ENCODE results near the gene AIRE.
A peak's percentile ranks its signal among the peaks of the same experiment; 100 is the strongest.
"Not testable (repeated sequence)": the region's sequence is repeated elsewhere in the genome, so short reads cannot be mapped to it uniquely, and the experiment has no call there.

The AIRE gene

DNA sequence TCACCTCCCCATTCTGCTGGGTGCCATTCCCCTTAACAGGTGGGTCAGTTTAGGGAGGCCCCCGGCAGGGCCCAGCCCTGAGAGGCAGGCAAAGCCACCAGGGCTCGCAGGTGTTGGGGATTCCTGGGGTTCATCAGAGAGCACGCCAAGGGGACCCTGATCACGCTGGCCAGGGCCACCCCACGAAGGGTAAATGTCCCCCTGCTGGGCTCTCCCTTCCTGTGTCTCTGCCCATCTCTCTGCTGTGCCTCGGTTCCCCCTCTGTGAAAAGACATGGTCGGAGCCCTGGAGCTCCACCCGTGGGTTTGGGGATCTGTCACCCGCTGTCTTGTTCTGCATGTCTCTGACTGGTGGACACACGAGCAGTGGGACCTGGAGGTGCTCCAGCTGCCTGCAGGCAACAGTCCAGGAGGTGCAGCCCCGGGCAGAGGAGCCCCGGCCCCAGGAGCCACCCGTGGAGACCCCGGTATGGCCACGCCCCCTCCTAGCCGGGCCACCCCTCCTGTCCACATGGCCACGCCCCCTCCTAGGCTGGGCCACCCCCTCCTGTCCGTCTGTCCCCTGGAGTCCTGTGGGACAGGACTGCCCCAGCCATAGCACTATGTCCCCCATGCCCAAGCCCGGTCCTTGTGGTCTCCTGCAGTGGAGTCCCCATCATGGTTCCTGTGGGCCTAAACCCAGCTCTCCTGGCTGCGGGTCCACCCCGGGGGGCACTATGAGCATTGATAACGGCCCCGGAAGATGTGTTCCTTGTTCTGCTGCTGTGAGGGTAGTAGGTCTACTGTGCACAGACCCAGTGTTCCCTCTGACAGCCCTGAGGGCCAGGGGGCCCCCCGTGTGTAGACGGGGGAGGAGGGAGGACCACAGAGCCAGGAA is 6.5 kb downstream of the AIRE start:
- no peak for DNase-seq

- DNase-seq, result no peak
Measured at GRCh38 chr21:44292812-44293195, 7.1 kb downstream of the AIRE start.

DNA sequence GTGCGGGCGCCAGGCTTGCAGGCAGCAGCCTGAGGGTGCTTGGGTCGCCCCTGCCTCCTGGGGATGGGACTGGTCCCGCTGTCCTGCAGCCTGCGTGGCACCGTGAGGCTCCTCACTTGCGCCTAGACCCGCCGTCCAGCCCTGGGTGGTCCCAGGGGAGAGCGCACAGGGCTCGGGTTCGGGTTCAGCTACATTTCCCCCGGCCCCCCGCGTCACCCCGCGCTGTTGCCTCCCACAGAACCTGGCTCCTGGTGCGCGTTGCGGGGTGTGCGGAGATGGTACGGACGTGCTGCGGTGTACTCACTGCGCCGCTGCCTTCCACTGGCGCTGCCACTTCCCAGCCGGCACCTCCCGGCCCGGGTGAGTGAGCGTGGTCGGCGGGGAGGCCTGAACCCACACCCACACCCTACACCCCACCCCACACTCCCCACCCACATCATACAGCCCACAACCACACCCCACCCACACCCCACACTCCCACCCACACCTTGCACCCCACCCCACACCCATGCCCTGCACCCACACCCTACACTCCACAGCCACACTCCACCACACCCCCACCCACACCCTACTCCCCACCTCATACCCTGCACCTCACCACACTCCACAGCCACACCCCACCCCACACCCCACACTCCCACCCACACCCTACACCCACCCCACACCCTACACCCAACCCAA is 8.0 kb downstream of the AIRE start:
- no peak for DNase-seq

GRCh38 chr21:44294391-44295162 is 8.9 kb downstream of the AIRE start:
- DNase-seq, result no peak

DNA sequence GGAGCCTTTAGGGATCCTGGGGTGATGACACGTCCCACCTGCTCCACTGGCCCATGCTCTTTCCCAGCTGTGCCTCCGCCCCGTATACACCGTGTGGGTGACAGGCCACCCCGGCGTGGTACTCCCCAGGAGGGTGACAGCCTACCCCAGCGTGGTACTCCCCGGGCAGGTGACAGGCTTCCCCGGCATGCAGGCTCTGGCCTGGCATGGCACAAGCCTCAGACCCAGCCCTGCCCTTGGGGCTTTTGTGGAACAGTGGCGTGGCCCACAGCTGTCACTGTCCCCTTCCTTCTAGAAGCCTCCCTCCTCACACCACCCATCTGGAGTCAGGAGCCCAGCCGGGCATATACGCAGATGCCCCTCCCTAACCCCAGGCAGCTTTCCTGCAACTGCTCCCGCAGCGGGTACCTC is 9.5 kb downstream of the AIRE start:
- DNase-seq, result no peak

GRCh38 chr21:44295646-44296045 is 10.0 kb downstream of the AIRE start:
- DNase-seq, result no peak

DNA sequence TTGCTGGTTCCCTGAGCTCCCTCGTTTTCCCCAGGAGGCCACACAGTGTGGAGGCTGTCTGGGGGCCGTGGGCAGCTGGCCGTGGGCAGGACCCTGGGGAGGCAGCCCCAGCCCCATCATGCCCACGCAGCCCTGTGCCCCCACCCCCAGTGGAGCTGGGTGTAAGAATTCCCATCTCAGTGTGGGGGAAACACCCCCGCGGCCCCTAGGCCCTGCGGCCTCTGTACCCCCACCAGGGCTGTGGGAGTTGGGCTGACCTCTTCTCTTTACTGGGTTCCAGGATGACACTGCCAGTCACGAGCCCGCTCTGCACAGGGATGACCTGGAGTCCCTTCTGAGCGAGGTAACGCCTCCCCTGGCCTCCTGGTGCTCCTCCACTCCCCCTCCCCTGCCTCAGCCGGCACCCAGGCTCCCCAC is 10.4 kb downstream of the AIRE start:
- DNase-seq, result no peak

DNA sequence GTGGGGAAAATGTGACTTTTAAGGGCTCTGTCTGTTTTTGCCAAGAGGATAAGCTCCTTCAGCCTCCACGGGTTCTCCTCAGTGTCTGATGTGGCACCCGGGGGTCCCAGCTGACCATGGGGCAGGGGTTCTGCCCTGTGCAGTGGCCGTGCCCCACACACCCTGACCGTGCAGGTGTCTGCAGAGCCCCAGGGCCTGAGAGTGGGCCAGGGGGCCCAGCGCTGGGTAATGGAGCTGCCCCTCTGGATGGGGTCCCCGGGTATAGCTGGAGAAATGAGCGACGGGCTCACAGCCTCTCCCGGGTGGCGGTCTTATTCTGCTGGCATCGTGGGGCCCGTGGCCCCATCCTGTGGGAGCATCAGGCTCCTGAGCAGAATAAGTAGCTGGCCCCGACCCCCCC is 11.2 kb downstream of the AIRE start:
- no peak for DNase-seq

GRCh38 chr21:44297525-44298290 is 12.0 kb downstream of the AIRE start:
- peak; percentile 82 for DNase-seq

- no peak for DNase-seq
Measured at GRCh38 chr21:44298301-44298700, 12.6 kb downstream of the AIRE start.

DNA sequence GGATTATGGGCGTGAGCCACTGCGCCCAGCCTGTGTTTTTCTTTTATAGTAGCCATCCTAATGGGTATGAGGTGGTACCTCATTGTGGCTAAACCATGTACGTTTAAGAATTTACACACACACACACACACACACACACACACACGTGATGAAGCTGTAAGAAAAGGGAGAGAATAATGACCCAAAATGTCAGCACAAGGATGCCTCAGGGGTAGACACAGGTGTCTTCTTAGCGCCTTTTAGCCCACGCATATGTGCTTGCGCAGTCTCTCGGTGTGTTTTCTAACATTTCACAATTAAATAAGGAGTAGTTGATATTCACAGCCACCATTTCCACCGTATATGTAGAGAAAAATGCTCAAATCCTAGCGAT is 13.4 kb downstream of the AIRE start:
- no peak for DNase-seq

DNA sequence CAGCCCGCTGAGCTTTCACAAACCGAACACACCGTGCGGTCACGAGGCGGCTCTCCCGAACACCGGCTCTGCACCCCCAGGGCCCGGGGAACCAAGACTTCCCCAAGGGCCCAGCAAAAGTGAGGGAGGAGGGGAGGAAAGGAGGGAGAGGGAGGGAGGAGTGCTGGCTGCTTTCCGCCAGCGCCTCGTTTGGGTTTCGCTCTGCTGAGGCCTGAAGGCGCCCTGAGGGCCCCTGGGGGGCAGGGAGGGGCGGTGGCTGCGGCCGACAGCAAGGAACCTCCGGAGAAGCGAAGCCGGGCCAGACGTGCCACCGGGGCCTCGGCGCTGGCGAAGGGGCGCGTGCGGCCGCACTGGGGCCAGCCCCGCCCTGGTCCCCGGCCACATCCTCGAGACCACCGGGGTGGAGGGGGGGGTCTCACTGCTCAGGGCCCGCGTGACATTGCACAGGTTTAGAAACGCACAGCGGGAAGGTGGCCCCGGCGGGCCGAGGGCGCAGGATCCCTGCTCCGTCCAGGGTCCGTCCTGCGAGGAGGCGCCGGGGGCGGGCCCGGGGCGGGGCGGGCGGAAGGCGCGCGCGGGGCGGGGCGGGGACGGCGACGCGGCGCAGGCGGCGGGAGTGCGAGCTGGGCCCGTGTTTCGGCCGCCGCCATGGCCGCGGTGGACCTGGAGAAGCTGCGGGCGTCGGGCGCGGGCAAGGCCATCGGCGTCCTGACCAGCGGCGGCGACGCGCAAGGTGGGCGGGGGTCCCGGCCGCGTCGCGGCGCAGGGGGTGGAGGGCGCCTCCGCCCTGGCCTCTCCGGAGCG is 14.0 kb downstream of the AIRE start, which contains the start of gene PFKL:
Gene PFKL, plus strand, starts transcription at position 596 of the 804 bp plus-strand sequence. Its CDS starts 53 bp downstream, at position 649.
- no peak for DNase-seq

DNA sequence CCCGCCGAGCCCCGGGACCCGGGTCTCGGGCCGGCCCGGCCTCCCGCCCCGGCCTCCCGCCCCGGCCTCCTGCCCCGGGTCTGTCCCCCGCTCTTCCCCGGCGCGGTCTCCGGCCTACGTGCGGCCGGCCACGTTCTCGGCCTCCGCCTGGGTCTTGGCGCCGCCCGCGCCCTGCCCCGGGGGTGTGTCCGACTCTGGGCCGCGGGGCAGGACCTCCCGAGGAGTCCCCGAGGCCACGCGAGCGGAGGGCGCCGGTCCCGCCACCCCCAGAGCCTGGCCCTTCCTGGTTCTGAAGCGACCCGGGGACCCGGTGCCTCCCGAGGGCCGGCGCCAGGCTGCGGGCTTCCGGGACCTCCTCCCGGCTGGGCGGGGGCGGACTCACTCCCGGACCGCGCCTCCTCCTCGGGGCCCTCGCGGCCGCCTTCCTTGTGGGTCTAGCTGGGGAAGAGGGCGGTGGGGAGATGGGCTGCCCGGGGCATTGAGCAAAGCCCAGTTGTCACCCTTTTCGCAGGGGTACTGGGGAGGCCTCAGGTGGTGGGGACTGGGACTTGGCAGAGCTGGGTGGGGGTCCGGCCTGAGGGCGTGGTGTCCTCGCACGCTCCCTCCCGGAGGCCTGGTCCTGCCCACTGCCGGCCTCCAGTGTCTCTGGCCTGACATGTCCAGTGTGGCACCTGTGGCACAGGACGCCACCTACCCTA is 14.7 kb downstream of the AIRE start:
- DNase-seq, result no peak

DNA sequence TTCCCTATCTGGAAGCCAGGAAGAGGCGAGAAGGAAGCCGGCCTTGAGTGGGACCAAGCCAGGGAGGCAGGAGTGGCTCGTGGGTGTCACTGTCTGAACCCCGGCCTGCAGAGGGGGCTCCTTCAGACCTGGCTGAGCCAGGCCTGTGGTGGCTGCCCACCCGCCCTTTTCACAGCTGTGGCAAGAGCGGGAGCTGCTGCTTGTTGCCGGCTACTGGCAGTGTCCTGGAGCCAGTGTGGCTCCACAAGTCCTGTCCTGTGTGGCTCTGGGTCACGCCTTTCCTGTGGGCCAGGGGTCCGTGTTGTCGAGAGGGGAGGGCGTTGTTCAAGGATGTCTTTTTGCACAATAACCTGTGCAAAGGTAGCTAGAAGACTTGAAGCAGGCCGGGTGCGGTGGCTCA is 15.5 kb downstream of the AIRE start:
- no peak for DNase-seq

DNA sequence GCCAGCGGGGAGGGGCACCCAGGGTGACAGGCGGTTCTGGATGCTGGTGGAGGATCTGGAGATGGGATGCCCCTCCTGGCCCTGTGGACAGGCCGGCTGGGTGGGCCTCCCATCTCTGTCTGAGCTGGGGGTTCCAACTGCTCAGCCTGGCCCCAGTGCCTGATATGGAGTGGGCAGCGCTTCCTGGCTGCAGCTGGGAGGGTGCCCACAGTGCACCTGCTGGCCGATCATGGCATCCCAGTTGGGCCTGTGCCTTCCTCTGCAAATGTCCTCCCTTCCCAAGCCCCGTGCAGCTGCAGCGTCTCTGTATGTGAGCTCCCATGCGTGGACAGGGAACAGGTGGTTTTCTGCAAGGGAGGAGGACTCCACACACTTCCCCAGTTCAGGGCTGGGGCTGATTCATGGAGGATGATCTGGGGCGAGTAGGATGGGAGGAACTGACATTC is 16.3 kb downstream of the AIRE start:
- no peak for DNase-seq

GRCh38 chr21:44302573-44303401 is 17.1 kb downstream of the AIRE start:
- DNase-seq, result not testable (repeated sequence)

GRCh38 chr21:44303490-44303981 is 17.9 kb downstream of the AIRE start:
- no peak for DNase-seq

DNA sequence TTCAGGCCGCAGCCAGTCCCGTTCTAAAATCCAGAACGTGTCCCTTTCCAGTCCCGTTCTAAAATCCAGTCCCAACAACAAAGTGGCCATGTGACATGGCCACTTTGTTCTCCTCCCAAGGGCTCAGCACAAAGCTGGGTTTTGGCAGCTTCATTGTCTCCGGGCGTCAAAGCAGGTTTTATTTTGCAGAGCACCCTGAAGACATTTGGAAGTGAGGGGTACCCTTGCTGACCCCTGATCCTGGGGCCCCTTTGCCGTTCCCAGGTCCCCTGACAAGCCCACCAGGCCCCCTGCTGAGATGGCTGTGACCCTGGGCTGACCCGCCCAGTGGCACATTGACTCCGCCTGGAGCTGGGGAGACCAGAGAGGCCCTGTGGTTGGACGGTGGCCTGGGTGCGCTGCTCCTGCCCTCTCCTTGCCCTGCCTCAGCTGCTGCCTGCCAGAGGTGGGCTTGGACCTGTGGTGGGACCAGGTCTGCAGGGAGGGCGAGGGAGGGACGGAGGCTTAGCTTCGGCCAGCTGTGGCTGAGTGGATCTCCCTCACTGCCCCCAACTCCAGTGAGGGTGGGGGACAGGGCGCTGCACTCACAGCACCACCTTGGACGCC is 18.4 kb downstream of the AIRE start:
- DNase-seq, result no peak

DNA sequence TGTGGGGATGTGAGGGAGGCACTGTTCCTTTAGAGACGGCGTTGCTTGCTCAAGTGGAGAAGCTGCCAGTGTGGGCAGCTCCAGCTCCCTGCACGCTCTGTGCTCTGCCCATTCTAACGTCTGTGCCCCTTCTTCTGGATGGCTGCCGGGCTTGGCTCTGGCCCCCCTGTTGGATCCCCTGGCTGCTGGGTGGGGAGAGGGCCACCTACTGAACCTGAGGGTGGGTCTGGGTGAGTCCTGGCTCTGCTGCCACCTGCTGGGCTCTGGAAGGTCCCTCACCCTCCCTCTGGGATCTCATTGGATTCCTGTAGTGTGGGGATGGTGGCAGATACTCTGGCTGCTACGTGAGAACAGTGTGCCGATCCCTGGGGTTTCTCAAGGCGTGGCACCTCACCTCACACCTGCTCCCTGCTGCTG is 19.2 kb downstream of the AIRE start:
- DNase-seq, result peak; percentile 69

DNA sequence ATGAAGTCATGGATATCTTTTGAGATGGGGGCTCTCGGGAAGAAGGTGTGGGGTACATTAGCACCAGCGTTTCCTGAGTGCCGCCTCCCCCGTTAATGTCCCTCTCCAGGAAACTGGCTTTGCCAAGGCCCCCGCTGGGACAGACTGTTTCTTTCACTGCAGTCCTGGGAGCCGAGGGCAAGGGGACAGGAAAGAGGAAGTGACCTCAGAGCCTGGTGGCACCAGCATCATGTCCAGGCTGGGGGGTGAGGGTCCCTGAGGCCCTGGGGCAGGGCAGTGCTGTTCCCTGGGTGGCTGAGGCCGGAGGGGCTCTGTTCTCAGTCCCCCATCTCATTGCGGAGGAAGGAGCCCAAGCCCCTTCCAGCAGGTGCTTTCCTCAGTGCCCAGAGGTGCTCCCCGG is 20.0 kb downstream of the AIRE start:
- DNase-seq, result no peak
